H1 (cell line): Measurements from ENCODE around the gene BMERB1. TPM values are rescaled to one million over a fixed set of nuclear protein-coding genes. Genes with fewer than 3 reads are reported as not detected.

ENCODE experiments used
- CTCF ChIA-PET: fragments of 300-600 bp; sonication (Branson Sonifier 250); formaldehyde crosslinking; loops from one replicate; lab custom pipeline; 2021; ENCODE audit not compliant: partially characterized antibody; lab: Charles Lee
- POLR2A ChIA-PET: fragments of 300-600 bp; sonication (Branson Sonifier 250); formaldehyde crosslinking; loops from one replicate; lab custom pipeline; 2021; ENCODE audit warnings: inconsistent platforms; ENCODE audit not compliant: partially characterized antibody; lab: Charles Lee
- DNase-seq, 2 experiments: peaks; one replicate each; pipeline versions ENCODE4 v3.0.0 to v3.0.0-alpha.2; 2010 to 2022; ENCODE audit warnings: low spot score in 2 of 2, low read depth in 1 of 2, mixed read lengths in 1 of 2
- FAIRE-seq: peaks from 2 replicates; lab custom pipeline; 2011; peaks lifted over from hg19 to GRCh38; lab: Jason Lieb, UNC
- H2AFZ ChIP-seq: 2 replicates; pipeline ENCODE4 v1.8.1; 2012; ENCODE audit warnings: low read length, inconsistent platforms
- H2AK5ac ChIP-seq: 2 replicates; pipeline ENCODE4 v1.6.1; 2013; ENCODE audit warnings: low read depth, low read length
- H2BK120ac ChIP-seq: replicated peaks from 2 replicates; pipeline ENCODE3; 2013; ENCODE audit warnings: low read depth, low read length, inconsistent platforms
- H2BK12ac ChIP-seq: 2 replicates; pipeline ENCODE4 v1.6.1; 2013; ENCODE audit warnings: low read depth, low read length
- H2BK15ac ChIP-seq: 2 replicates; pipeline ENCODE4 v1.6.1; 2013; ENCODE audit warnings: low read length
- H2BK20ac ChIP-seq: 2 replicates; pipeline ENCODE4 v1.6.1; 2013; ENCODE audit warnings: low read length
- H2BK5ac ChIP-seq: 2 replicates; pipeline ENCODE4 v1.6.1; 2013; ENCODE audit warnings: low read depth, low read length
- H3K14ac ChIP-seq: 2 replicates; pipeline ENCODE4 v1.6.1; 2013; ENCODE audit warnings: inconsistent platforms; ENCODE audit not compliant: insufficient read length
- H3K18ac ChIP-seq: 2 replicates; pipeline ENCODE4 v1.6.1; 2013; ENCODE audit warnings: low read length; ENCODE audit errors: extremely low read depth
- H3K23ac ChIP-seq: 2 replicates; pipeline ENCODE4 v1.6.1; 2013; ENCODE audit warnings: inconsistent platforms; ENCODE audit not compliant: insufficient read length
- H3K23me2 ChIP-seq: 2 replicates; pipeline ENCODE4 v1.6.1; 2013; ENCODE audit warnings: low read depth, low read length
- H3K27ac ChIP-seq: 2 replicates; pipeline ENCODE4 v1.6.1; 2011; ENCODE audit warnings: low read depth, low read length, inconsistent platforms
- H3K27me3 ChIP-seq, 4 experiments: replicated peaks in 1 of 4; 1 replicate in 1 of 4; 2 replicates in 3 of 4; pipeline versions ENCODE4 v1.6.1 to v1.8.1; 2011 to 2013; ENCODE audit warnings: low read length in 3 of 4, mild to moderate bottlenecking in 3 of 4, inconsistent platforms in 2 of 4, mixed read lengths in 2 of 4, moderate library complexity in 1 of 4; ENCODE audit not compliant: control insufficient read depth in 3 of 4, insufficient read depth in 3 of 4; ENCODE audit errors: extremely low read depth in 1 of 4
- H3K36me3 ChIP-seq, 4 experiments: 2 replicates each; pipeline versions ENCODE4 v1.6.1 to v1.8.1; 2011 to 2013; ENCODE audit warnings: mild to moderate bottlenecking in 4 of 4, low read length in 3 of 4, moderate library complexity in 2 of 4, control low read depth in 1 of 4, inconsistent platforms in 1 of 4; ENCODE audit not compliant: insufficient read depth in 4 of 4, control insufficient read depth in 2 of 4
- H3K4ac ChIP-seq: replicated peaks from 2 replicates; pipeline ENCODE3; 2013; ENCODE audit warnings: low read length, low read depth, mixed read lengths, inconsistent platforms; ENCODE audit not compliant: insufficient read length
- H3K4me1 ChIP-seq, 4 experiments: replicated peaks in 1 of 4; 1 replicate in 1 of 4; 2 replicates in 3 of 4; pipeline versions ENCODE4 v1.6.1 to v1.8.1; 2011 to 2013; ENCODE audit warnings: low read length in 3 of 4, inconsistent platforms in 2 of 4, mixed read lengths in 1 of 4; ENCODE audit not compliant: insufficient read depth in 4 of 4, control insufficient read depth in 3 of 4
- H3K4me2 ChIP-seq, 2 experiments: 2 replicates each; pipeline versions ENCODE4 v1.6.1 to v1.8.1; 2011 to 2013; ENCODE audit warnings: low read depth in 2 of 2, low read length in 2 of 2, control low read depth in 1 of 2, inconsistent platforms in 1 of 2, mild to moderate bottlenecking in 1 of 2; ENCODE audit not compliant: insufficient read depth in 1 of 2
- H3K4me3 ChIP-seq, 4 experiments: fragments of 200-600, 300-600 bp in 1 of 4; sonication (generic), shearing (Covaris generic), sonication (Bioruptor Twin) in 1 of 4; 2 replicates each; pipeline versions ENCODE4 v1.5.1 to v1.8.1; 2011 to 2016; ENCODE audit warnings: low read length in 4 of 4, low read depth in 3 of 4, control low read depth in 2 of 4, inconsistent platforms in 2 of 4, mild to moderate bottlenecking in 2 of 4, mixed read lengths in 1 of 4, moderate library complexity in 1 of 4; ENCODE audit not compliant: insufficient read depth in 2 of 4; ENCODE audit errors: extremely low read depth in 1 of 4
- H3K56ac ChIP-seq: replicated peaks from 2 replicates; pipeline ENCODE3; 2013; ENCODE audit warnings: low read depth, mild to moderate bottlenecking, mixed read lengths, low read length, inconsistent platforms; ENCODE audit not compliant: insufficient read length
- H3K79me1 ChIP-seq: 2 replicates; pipeline ENCODE4 v1.6.1; 2013; ENCODE audit warnings: low read depth, low read length, control low read depth
- H3K79me2 ChIP-seq, 2 experiments: 2 replicates each; pipeline versions ENCODE4 v1.6.1 to v1.8.1; 2012 to 2013; ENCODE audit warnings: low read length in 2 of 2, mild to moderate bottlenecking in 2 of 2, inconsistent platforms in 1 of 2; ENCODE audit not compliant: insufficient read depth in 2 of 2, control insufficient read depth in 1 of 2
- H3K9ac ChIP-seq, 4 experiments: replicated peaks in 1 of 4; 1 replicate in 1 of 4; 2 replicates in 3 of 4; pipeline versions ENCODE4 v1.6.1 to v1.8.1; 2011 to 2013; ENCODE audit warnings: low read depth in 3 of 4, low read length in 3 of 4, control low read depth in 2 of 4, mild to moderate bottlenecking in 2 of 4, moderate library complexity in 2 of 4, inconsistent platforms in 1 of 4; ENCODE audit errors: extremely low read depth in 1 of 4
- H3K9me3 ChIP-seq, 2 experiments: 2 replicates each; pipeline versions ENCODE4 v1.6.1 to v1.8.1; 2012 to 2013; ENCODE audit warnings: mild to moderate bottlenecking in 2 of 2, moderate library complexity in 2 of 2, control low read depth in 1 of 2, inconsistent platforms in 1 of 2, low read depth in 1 of 2, low read length in 1 of 2, mixed read lengths in 1 of 2; ENCODE audit not compliant: insufficient read depth in 2 of 2
- H4K20me1 ChIP-seq, 2 experiments: replicated peaks in 1 of 2; 2 replicates each; pipeline versions ENCODE3 to v1.8.1; 2011 to 2013; ENCODE audit warnings: inconsistent platforms in 2 of 2, low read length in 2 of 2, mild to moderate bottlenecking in 1 of 2; ENCODE audit not compliant: insufficient read depth in 2 of 2, control insufficient read depth in 1 of 2
- H4K5ac ChIP-seq: 2 replicates; pipeline ENCODE4 v1.6.1; 2013; ENCODE audit warnings: low read length, low read depth, mixed read lengths, inconsistent platforms; ENCODE audit not compliant: insufficient read length
- H4K8ac ChIP-seq: 2 replicates; pipeline ENCODE4 v1.8.0; 2013; ENCODE audit warnings: mild to moderate bottlenecking, moderate library complexity, low read length, inconsistent platforms; ENCODE audit not compliant: insufficient read depth; ENCODE audit errors: extremely low read depth
- H4K91ac ChIP-seq: replicated peaks from 2 replicates; pipeline ENCODE3; 2013; ENCODE audit warnings: low read length, mixed read lengths, inconsistent platforms; ENCODE audit not compliant: insufficient read length
- CBX5 ChIP-seq: fragments of 300-800, 300-1000 bp; sonication (generic); IDR thresholded peaks from 2 replicates; pipeline ENCODE4 v1.7.1; 2016; ENCODE audit warnings: antibody characterized with exemption, low read length, low read depth
- EP300 ChIP-seq, 2 experiments: IDR thresholded peaks; 1 replicate in 1 of 2; 2 replicates in 1 of 2; pipeline ENCODE4 v1.6.1; 2011 to 2012; ENCODE audit warnings: low read depth in 2 of 2, low read length in 2 of 2, mild to moderate bottlenecking in 2 of 2, borderline replicate concordance in 1 of 2, inconsistent platforms in 1 of 2, moderate library complexity in 1 of 2
- HDAC6 ChIP-seq: IDR thresholded peaks from one replicate; pipeline ENCODE4 v1.7.1; 2012; ENCODE audit warnings: low read depth, mild to moderate bottlenecking, inconsistent platforms, low read length, moderate library complexity
- JUN ChIP-seq: IDR thresholded peaks from 2 replicates; pipeline ENCODE4 v1.6.1; 2011; ENCODE audit warnings: low read depth, mild to moderate bottlenecking, improper control_type of control experiment, low read length
- KDM1A ChIP-seq: fragments of 200-600, 300-600 bp; sonication (generic); IDR thresholded peaks from 2 replicates; pipeline ENCODE4 v1.7.1; 2016; ENCODE audit warnings: mild to moderate bottlenecking, low read length, borderline replicate concordance
- NRF1 ChIP-seq: IDR thresholded peaks from 2 replicates; pipeline ENCODE4 v1.6.1; 2011; ENCODE audit warnings: mild to moderate bottlenecking, low read depth, low read length, improper control_type of control experiment
- PHF8 ChIP-seq: fragments of 200-600 bp; sonication (generic); conservative IDR thresholded peaks from 2 replicates; pipeline ENCODE4 v1.7.1; 2012; ENCODE audit warnings: low read depth, mild to moderate bottlenecking, inconsistent platforms, low read length, moderate library complexity
- POU5F1 ChIP-seq: IDR thresholded peaks from 2 replicates; pipeline ENCODE4 v1.6.1; 2011; ENCODE audit warnings: low read depth, mild to moderate bottlenecking, low read length, moderate library complexity
- RAD21 ChIP-seq, 2 experiments: IDR thresholded peaks in 1 of 2; conservative IDR thresholded peaks in 1 of 2; 2 replicates each; pipeline ENCODE4 v1.6.1; 2011; ENCODE audit warnings: low read depth in 2 of 2, low read length in 2 of 2, improper control_type of control experiment in 1 of 2, inconsistent platforms in 1 of 2, mild to moderate bottlenecking in 1 of 2, moderate library complexity in 1 of 2
- SIX5 ChIP-seq: IDR thresholded peaks from 2 replicates; pipeline ENCODE4 v1.6.1; 2011; ENCODE audit warnings: mild to moderate bottlenecking, low read depth, low read length
- SP1 ChIP-seq: IDR thresholded peaks from 2 replicates; pipeline ENCODE4 v1.6.1; 2011; ENCODE audit warnings: low read depth, low read length
- YY1 ChIP-seq: IDR thresholded peaks from 2 replicates; pipeline ENCODE4 v1.6.1; 2011; ENCODE audit warnings: low read depth, mild to moderate bottlenecking, low read length
- WGBS, 2 experiments: shearing (Covaris generic) in 1 of 2; methylation state at CpG; one replicate each; pipeline versions ENCODE4 v1.1.6 to v1.1.7; 2013 to 2015; ENCODE audit warnings: low lambda C conversion rate in 2 of 2, mixed read lengths in 2 of 2, inconsistent platforms in 1 of 2, low coverage in 1 of 2, missing lambda C conversion rate in 1 of 2; ENCODE audit not compliant: insufficient replicate concordance in 2 of 2, insufficient coverage in 1 of 2, insufficient read length in 1 of 2; ENCODE audit errors: extremely low coverage in 1 of 2, missing lambda C conversion rate in 1 of 2; 5-methylcytosine and 5-hydroxymethylcytosine counted together
- polyA plus RNA-seq, 7 experiments: library from polyadenylated mRNA; depleted of rRNA in 3 of 7; stranded (reverse) in 5 of 7; unstranded in 2 of 7; fragments of >200 nt in 5 of 7; fragments of 200-250 nt in 2 of 7; gene quantifications; 1 replicate in 5 of 7; 2 replicates in 1 of 7; 4 replicates in 1 of 7; pipeline versions ENCODE4 v1.2.1 to v1.2.3, GENCODE V29; 2011 to 2013; ENCODE audit warnings: missing spikeins in 2 of 7, mixed read lengths in 2 of 7
- total RNA-seq: library from RNA; stranded (reverse); fragmentation: NEBNext Ultra II Directional; extraction: Animal tissue kit (Norgen Biotek cat#: 25700); gene quantifications from 2 replicates; pipeline ENCODE4 v1.2.1, GENCODE V29; 2021

The BMERB1 gene
- total and polyA plus RNA-seq, 2 of the 8 experiments (the other 6 are each of a cell fraction or from before 2014, with no cell fraction given), result 23.5 to 27.1 TPM

DNA sequence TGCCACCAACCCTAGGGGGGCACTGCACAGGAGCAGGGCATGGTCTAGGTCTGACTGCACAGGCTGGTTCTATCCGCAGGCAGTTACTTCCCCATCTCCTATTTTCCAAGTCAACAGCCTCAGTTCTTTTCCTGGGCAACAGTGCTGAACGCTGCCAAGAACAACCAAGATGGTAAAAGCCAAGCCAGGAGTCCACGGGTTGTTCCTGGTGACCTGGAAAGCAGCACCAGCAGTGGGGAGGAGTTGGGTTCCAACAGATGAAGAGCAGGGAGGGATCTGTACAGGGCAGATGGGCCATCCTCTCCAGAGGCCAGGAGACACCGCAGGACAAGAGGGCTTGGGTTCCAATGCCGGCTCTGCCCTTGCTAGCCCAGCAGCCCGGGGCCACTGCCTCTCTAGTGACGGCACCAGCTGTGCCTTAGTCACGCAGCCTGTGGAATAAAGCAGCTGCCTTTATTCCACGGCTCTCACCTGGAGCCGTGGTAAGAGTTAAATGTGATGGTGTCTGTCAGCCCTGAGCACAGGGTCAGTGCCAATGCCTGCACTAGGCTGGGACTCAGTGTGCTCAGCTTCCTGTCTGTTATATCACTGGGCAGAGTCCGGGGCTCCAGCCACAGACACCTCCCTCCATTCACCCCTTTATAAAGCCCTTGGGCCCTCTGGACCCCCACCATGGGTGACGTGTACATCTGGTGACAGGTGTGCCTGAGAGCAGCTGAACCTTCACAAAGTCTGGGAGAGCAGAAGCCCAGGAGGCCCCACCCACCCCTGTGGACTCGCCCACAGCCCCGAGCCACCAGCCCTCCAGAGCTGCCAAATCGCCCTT is 163.6 kb downstream of the BMERB1 start:
- CTCF ChIA-PET, result no interaction called here

More for the DNA sequence above, 163.6 kb downstream of the BMERB1 start:
- H3K23ac ChIP-seq, result no peak overlapping the region
- no peak overlapping the region for H4K8ac ChIP-seq
- no peak overlapping the region for H3K27ac ChIP-seq
- no peak overlapping the region for H3K4me2 ChIP-seq
- H3K14ac ChIP-seq, result no peak overlapping the region
- H2BK15ac ChIP-seq, result no peak overlapping the region
- no peaks in the 10 kb centered on the region for H3K79me2 ChIP-seq
- H3K36me3 ChIP-seq, result peaks cover 16 to 46% (median 23%) of the 10 kb centered on the region in 4 experiments; a peak in 7 of 8 replicates
- H3K56ac ChIP-seq, result no peak overlapping the region
- no peaks in the 10 kb centered on the region for H3K79me1 ChIP-seq
- no peak overlapping the region for H4K91ac ChIP-seq
- H3K9me3 ChIP-seq, result no peaks in the 10 kb centered on the region
- no peak overlapping the region for H3K4me3 ChIP-seq
- DNase-seq, result no peak
- no peak overlapping the region for H2BK12ac ChIP-seq
- H3K4me1 ChIP-seq, result peaks cover 0 to 3% (median 2%) of the 10 kb centered on the region in 4 experiments; a peak in 3 of 7 replicates
- H3K23me2 ChIP-seq, result no peaks in the 10 kb centered on the region
- no peak overlapping the region for H2BK20ac ChIP-seq
- no peaks in the 10 kb centered on the region for H3K27me3 ChIP-seq
- no peak overlapping the region for H2AFZ ChIP-seq
- no peak overlapping the region for H2BK5ac ChIP-seq
- H2BK120ac ChIP-seq, result no peak overlapping the region
- 87% methylated on average over 14 of the region's 15 CpGs; no CpG with 5 or more reads in 1 of the 2 experiments for WGBS, 2 experiments
- TF ChIP-seq KDM1A, result no peak
- TF ChIP-seq SP1, result no peak
- TF ChIP-seq YY1, result no peak
- no peak for TF ChIP-seq EP300 (IDR thresholded peaks at IDR 0.05; ENCODE audit: borderline replicate concordance in 1 of 2, low read depth in 2 of 2, low read length in 2 of 2)
- TF ChIP-seq POU5F1, result no peak
- no peak for TF ChIP-seq PHF8
- TF ChIP-seq JUN, result no peak
- TF ChIP-seq HDAC6, result no peak
- no peak for TF ChIP-seq NRF1
- TF ChIP-seq RAD21 (IDR thresholded peaks at IDR 0.05 in 1 of 2, conservative IDR thresholded peaks at IDR 0.05 in 1 of 2; ENCODE audit: low read depth in 2 of 2, low read length in 2 of 2), result no peak
- TF ChIP-seq SIX5, result no peak
- no peak for TF ChIP-seq CBX5
- TF ChIP-seq, all 59 proteins: peak for 0
- H3K4ac ChIP-seq, result no peak overlapping the region
- POLR2A ChIA-PET, result no interaction called here
- H4K5ac ChIP-seq, result no peak overlapping the region
- no peak overlapping the region for H2AK5ac ChIP-seq
- no peak overlapping the region for H3K9ac ChIP-seq
- no peak overlapping the region for H3K18ac ChIP-seq
- no peak for FAIRE-seq
- H4K20me1 ChIP-seq, result no peaks in the 10 kb centered on the region
